GM10266 (cell line): Measurements from ENCODE around the gene DCUN1D4.

ENCODE experiments used
- DNase-seq: peaks from one replicate; pipeline ENCODE4 v3.0.0; 2012; ENCODE audit errors: extremely low spot score
- CTCF ChIP-seq: IDR thresholded peaks from 2 replicates; pipeline ENCODE4 v1.5.1; 2012; ENCODE audit warnings: mild to moderate bottlenecking, low read depth; ENCODE audit not compliant: control insufficient read depth, insufficient read depth; ENCODE audit errors: missing control alignments

The DCUN1D4 gene

GRCh38 chr4:51942108-51942832 is 99.3 kb downstream of the DCUN1D4 start:
- no peak for TF ChIP-seq CTCF
- DNase-seq: no peak

- DNase-seq: no peak
- no peak for TF ChIP-seq CTCF
These were observed 99.9 kb downstream of the DCUN1D4 start for GRCh38 chr4:51942833-51943215.

- no peak for DNase-seq
- no peak for TF ChIP-seq CTCF
These were observed 100.3 kb downstream of the DCUN1D4 start for GRCh38 chr4:51943221-51943620.

- TF ChIP-seq CTCF: no peak
- no peak for DNase-seq
These were observed 115.4 kb downstream of the DCUN1D4 start for GRCh38 chr4:51958199-51958968.

- TF ChIP-seq CTCF: no peak
- DNase-seq: no peak
These were observed 117.5 kb downstream of the DCUN1D4 start for GRCh38 chr4:51960486-51960885.

- TF ChIP-seq CTCF: no peak
- DNase-seq: no peak
These were observed 121.0 kb downstream of the DCUN1D4 start for GRCh38 chr4:51963841-51964517.
